Superior temporal gyrus (tissue), 1 donor: Measurements from ENCODE around the gene COL26A1.

Experiments used
- DNase-seq: peaks from one replicate; pipeline ENCODE4 v3.0.0-alpha.2; 2016; ENCODE audit errors: extremely low spot score

COL26A1 gene

GRCh38 chr7:101567230-101567629, 204.6 kb downstream of the COL26A1 start:
- DNase-seq = no peak

GRCh38 chr7:101572156-101572555, 209.5 kb downstream of the COL26A1 start:
- DNase-seq = no peak

GRCh38 chr7:101575168-101575567, 212.5 kb downstream of the COL26A1 start:
- DNase-seq = no peak

GRCh38 chr7:101575721-101576120, 213.0 kb downstream of the COL26A1 start:
- DNase-seq = no peak

GRCh38 chr7:101576998-101577397, 214.3 kb downstream of the COL26A1 start:
- DNase-seq = no peak

GRCh38 chr7:101578552-101578951, 215.9 kb downstream of the COL26A1 start:
- DNase-seq = no peak

GRCh38 chr7:101580596-101580995, 217.9 kb downstream of the COL26A1 start:
- DNase-seq = no peak

- DNase-seq = no peak
Measured at GRCh38 chr7:101581891-101582290, 219.2 kb downstream of the COL26A1 start.

GRCh38 chr7:101582971-101583370, 220.3 kb downstream of the COL26A1 start:
- no peak for DNase-seq

- no peak for DNase-seq
Measured at GRCh38 chr7:101586078-101586905, 223.6 kb downstream of the COL26A1 start.

- no peak for DNase-seq
Measured at GRCh38 chr7:101586906-101587677, 224.4 kb downstream of the COL26A1 start.

GRCh38 chr7:101588131-101588935, 225.7 kb downstream of the COL26A1 start:
- DNase-seq = no peak

GRCh38 chr7:101589052-101589451, 226.4 kb downstream of the COL26A1 start:
- no peak for DNase-seq

- DNase-seq = no peak
Measured at GRCh38 chr7:101589976-101590662, 227.4 kb downstream of the COL26A1 start.

- no peak for DNase-seq
Measured at GRCh38 chr7:101590663-101591435, 228.2 kb downstream of the COL26A1 start.

- no peak for DNase-seq
Measured at GRCh38 chr7:101591504-101591903, 228.8 kb downstream of the COL26A1 start.

GRCh38 chr7:101593556-101593955, 230.9 kb downstream of the COL26A1 start:
- DNase-seq = no peak

- DNase-seq = no peak
Measured at GRCh38 chr7:101594790-101595189, 232.1 kb downstream of the COL26A1 start.

- no peak for DNase-seq
Measured at GRCh38 chr7:101595246-101595645, 232.6 kb downstream of the COL26A1 start.

GRCh38 chr7:101595766-101596537, 233.3 kb downstream of the COL26A1 start:
- DNase-seq = no peak
